H1 (cell line): Measurements from ENCODE around the gene TMSB15C. TPM values are rescaled to one million over a fixed set of nuclear protein-coding genes. Genes with fewer than 3 reads are reported as not detected.

Source experiments
- polyA plus RNA-seq, 7 experiments: library from polyadenylated mRNA; depleted of rRNA in 3 of 7; stranded (reverse) in 5 of 7; unstranded in 2 of 7; fragments of >200 nt in 5 of 7; fragments of 200-250 nt in 2 of 7; gene quantifications; 1 replicate in 5 of 7; 2 replicates in 1 of 7; 4 replicates in 1 of 7; pipeline versions ENCODE4 v1.2.1 to v1.2.3, GENCODE V29; 2011 to 2013; ENCODE audit warnings: missing spikeins in 2 of 7, mixed read lengths in 2 of 7
- total RNA-seq: library from RNA; stranded (reverse); fragmentation: NEBNext Ultra II Directional; extraction: Animal tissue kit (Norgen Biotek cat#: 25700); gene quantifications from 2 replicates; pipeline ENCODE4 v1.2.1, GENCODE V29; 2021
- TF ChIP-seq, protein P1 (sequence below): fragments of 300-600 bp; sonication (generic); IDR thresholded peaks from 2 replicates; pipeline ENCODE4 v1.7.1; 2012; ENCODE audit warnings: low read length, moderate library complexity, mild to moderate bottlenecking, inconsistent platforms; ENCODE audit not compliant: insufficient replicate concordance

Gene TMSB15C
- total and polyA plus RNA-seq, 2 of the 8 experiments (the other 6 are each of a cell fraction or from before 2014, with no cell fraction given) = 1.5 to 2.6 TPM

DNA sequence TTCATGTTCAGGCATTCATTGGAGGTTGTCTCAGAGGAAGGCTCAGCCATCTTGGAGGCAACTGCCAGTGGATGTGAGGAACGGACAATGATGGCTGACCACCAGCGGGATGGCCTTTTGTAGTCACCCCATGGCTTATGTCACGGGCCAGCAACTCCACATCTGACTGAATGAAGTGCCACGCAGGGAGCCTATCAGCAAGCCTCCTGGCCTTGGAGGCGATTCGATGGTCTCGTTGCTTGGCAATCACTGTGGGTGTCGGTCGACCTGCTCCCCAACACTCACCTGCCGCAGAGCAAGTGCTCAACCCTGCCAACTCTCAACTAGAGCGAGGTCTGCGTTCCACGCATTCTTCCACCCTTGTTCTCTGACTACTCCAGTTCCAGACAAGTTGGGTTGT lies 28.9 kb downstream of the TMSB15C start (continued):
- TF ChIP-seq, protein P1, sequence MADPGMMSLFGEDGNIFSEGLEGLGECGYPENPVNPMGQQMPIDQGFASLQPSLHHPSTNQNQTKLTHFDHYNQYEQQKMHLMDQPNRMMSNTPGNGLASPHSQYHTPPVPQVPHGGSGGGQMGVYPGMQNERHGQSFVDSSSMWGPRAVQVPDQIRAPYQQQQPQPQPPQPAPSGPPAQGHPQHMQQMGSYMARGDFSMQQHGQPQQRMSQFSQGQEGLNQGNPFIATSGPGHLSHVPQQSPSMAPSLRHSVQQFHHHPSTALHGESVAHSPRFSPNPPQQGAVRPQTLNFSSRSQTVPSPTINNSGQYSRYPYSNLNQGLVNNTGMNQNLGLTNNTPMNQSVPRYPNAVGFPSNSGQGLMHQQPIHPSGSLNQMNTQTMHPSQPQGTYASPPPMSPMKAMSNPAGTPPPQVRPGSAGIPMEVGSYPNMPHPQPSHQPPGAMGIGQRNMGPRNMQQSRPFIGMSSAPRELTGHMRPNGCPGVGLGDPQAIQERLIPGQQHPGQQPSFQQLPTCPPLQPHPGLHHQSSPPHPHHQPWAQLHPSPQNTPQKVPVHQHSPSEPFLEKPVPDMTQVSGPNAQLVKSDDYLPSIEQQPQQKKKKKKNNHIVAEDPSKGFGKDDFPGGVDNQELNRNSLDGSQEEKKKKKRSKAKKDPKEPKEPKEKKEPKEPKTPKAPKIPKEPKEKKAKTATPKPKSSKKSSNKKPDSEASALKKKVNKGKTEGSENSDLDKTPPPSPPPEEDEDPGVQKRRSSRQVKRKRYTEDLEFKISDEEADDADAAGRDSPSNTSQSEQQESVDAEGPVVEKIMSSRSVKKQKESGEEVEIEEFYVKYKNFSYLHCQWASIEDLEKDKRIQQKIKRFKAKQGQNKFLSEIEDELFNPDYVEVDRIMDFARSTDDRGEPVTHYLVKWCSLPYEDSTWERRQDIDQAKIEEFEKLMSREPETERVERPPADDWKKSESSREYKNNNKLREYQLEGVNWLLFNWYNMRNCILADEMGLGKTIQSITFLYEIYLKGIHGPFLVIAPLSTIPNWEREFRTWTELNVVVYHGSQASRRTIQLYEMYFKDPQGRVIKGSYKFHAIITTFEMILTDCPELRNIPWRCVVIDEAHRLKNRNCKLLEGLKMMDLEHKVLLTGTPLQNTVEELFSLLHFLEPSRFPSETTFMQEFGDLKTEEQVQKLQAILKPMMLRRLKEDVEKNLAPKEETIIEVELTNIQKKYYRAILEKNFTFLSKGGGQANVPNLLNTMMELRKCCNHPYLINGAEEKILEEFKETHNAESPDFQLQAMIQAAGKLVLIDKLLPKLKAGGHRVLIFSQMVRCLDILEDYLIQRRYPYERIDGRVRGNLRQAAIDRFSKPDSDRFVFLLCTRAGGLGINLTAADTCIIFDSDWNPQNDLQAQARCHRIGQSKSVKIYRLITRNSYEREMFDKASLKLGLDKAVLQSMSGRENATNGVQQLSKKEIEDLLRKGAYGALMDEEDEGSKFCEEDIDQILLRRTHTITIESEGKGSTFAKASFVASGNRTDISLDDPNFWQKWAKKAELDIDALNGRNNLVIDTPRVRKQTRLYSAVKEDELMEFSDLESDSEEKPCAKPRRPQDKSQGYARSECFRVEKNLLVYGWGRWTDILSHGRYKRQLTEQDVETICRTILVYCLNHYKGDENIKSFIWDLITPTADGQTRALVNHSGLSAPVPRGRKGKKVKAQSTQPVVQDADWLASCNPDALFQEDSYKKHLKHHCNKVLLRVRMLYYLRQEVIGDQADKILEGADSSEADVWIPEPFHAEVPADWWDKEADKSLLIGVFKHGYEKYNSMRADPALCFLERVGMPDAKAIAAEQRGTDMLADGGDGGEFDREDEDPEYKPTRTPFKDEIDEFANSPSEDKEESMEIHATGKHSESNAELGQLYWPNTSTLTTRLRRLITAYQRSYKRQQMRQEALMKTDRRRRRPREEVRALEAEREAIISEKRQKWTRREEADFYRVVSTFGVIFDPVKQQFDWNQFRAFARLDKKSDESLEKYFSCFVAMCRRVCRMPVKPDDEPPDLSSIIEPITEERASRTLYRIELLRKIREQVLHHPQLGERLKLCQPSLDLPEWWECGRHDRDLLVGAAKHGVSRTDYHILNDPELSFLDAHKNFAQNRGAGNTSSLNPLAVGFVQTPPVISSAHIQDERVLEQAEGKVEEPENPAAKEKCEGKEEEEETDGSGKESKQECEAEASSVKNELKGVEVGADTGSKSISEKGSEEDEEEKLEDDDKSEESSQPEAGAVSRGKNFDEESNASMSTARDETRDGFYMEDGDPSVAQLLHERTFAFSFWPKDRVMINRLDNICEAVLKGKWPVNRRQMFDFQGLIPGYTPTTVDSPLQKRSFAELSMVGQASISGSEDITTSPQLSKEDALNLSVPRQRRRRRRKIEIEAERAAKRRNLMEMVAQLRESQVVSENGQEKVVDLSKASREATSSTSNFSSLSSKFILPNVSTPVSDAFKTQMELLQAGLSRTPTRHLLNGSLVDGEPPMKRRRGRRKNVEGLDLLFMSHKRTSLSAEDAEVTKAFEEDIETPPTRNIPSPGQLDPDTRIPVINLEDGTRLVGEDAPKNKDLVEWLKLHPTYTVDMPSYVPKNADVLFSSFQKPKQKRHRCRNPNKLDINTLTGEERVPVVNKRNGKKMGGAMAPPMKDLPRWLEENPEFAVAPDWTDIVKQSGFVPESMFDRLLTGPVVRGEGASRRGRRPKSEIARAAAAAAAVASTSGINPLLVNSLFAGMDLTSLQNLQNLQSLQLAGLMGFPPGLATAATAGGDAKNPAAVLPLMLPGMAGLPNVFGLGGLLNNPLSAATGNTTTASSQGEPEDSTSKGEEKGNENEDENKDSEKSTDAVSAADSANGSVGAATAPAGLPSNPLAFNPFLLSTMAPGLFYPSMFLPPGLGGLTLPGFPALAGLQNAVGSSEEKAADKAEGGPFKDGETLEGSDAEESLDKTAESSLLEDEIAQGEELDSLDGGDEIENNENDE = no peak
- TF ChIP-seq, all 59 proteins: peak for 0
